ENCODE data around the gene CST3.
"Not testable (repeated sequence)": the region's sequence is repeated elsewhere in the genome, so short reads cannot be mapped to it uniquely, and the experiment has no call there.

DNA sequence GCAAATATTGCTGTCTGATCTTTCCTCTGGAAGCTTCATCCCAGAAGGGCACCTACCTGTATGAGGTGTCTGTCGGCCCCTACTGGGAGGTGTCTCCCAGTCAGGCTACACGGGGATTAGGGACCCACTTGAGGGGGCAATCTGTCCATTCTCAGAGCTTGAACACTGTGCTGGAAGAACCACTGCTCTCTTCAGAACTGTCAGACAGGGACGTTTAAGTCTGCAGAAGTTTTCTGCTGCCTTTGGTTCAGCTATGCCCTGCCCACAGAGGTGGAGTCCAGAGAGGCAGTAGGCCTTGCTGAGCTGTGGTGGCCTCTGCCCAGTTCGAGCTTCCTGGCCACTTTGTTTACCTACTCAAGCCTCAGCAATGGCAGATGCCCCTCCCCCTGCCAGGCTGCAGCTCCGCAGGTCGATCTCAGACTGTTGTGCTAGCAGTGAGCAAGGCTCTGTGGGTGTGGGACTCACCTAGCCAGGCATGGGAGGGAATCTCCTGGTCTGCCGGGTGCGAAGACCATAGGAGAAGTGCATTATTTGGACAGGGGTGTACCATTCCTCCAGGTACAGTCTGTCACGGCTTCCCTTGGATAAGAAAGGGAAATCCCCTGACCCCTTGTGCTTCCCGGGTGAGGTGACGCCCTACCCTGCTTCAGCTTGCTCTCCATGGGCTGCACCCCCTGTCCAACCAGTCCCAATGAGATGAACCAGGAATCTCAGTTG is 16.9 kb downstream of the CST3 start:
- TF ChIP-seq POLR2AphosphoS5 (IDR thresholded peaks at IDR 0.05): not testable (repeated sequence)
- TF ChIP-seq, protein P1, sequence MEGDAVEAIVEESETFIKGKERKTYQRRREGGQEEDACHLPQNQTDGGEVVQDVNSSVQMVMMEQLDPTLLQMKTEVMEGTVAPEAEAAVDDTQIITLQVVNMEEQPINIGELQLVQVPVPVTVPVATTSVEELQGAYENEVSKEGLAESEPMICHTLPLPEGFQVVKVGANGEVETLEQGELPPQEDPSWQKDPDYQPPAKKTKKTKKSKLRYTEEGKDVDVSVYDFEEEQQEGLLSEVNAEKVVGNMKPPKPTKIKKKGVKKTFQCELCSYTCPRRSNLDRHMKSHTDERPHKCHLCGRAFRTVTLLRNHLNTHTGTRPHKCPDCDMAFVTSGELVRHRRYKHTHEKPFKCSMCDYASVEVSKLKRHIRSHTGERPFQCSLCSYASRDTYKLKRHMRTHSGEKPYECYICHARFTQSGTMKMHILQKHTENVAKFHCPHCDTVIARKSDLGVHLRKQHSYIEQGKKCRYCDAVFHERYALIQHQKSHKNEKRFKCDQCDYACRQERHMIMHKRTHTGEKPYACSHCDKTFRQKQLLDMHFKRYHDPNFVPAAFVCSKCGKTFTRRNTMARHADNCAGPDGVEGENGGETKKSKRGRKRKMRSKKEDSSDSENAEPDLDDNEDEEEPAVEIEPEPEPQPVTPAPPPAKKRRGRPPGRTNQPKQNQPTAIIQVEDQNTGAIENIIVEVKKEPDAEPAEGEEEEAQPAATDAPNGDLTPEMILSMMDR (IDR thresholded peaks at IDR 0.05): not testable (repeated sequence)
